KMS-11 (cell line): ENCODE results near the gene DELE1.
A peak's percentile ranks its signal among the peaks of the same experiment; 100 is the strongest.

Source experiments
- H2AFZ ChIP-seq: fragments of 200-600 bp; sonication (generic); 2 replicates; pipeline ENCODE4 v1.6.1; 2016; ENCODE audit warnings: antibody characterized with exemption, mixed run types, low read depth
- H3K27ac ChIP-seq: fragments of 200-600 bp; sonication (generic); 2 replicates; pipeline ENCODE4 v1.6.1; 2016; ENCODE audit warnings: mild to moderate bottlenecking, mixed run types
- H3K27me3 ChIP-seq: fragments of 200-600 bp; sonication (generic); 2 replicates; pipeline ENCODE4 v1.6.1; 2017; ENCODE audit warnings: mild to moderate bottlenecking, low read depth, mixed run types, moderate library complexity; ENCODE audit not compliant: insufficient read depth
- H3K36me3 ChIP-seq: fragments of 200-600 bp; sonication (generic); 2 replicates; pipeline ENCODE4 v1.6.1; 2017; ENCODE audit warnings: mild to moderate bottlenecking, mixed run types; ENCODE audit not compliant: insufficient read depth
- H3K4me1 ChIP-seq: fragments of 200-600 bp; sonication (generic); 2 replicates; pipeline ENCODE4 v1.6.1; 2016; ENCODE audit warnings: mild to moderate bottlenecking, low read depth, mixed run types; ENCODE audit not compliant: poor library complexity, severe bottlenecking
- H3K4me2 ChIP-seq: fragments of 200-600 bp; sonication (generic); 2 replicates; pipeline ENCODE4 v1.7.0; 2016; ENCODE audit warnings: mild to moderate bottlenecking, mixed run types
- H3K4me3 ChIP-seq: fragments of 200-600 bp; sonication (generic); IDR thresholded peaks from 2 replicates; pipeline ENCODE4 v1.6.1; 2017; ENCODE audit warnings: low read depth, low read length, mixed read lengths; ENCODE audit not compliant: insufficient read depth
- H3K79me2 ChIP-seq: fragments of 200-600 bp; sonication (generic); 2 replicates; pipeline ENCODE4 v1.6.1; 2016; ENCODE audit warnings: low read depth, mixed run types; ENCODE audit not compliant: insufficient read depth
- H3K9ac ChIP-seq: fragments of 200-600 bp; sonication (generic); 2 replicates; pipeline ENCODE4 v1.6.1; 2016; ENCODE audit warnings: mild to moderate bottlenecking, mixed run types
- H4K20me1 ChIP-seq: fragments of 200-600 bp; sonication (generic); 2 replicates; pipeline ENCODE4 v1.6.1; 2016; ENCODE audit warnings: mild to moderate bottlenecking, mixed run types; ENCODE audit not compliant: insufficient read depth
- CTCF ChIP-seq: fragments of 200-600 bp; sonication (generic); conservative IDR thresholded peaks from 2 replicates; pipeline ENCODE4 v1.6.1; 2017; ENCODE audit warnings: low read depth, mild to moderate bottlenecking, antibody characterized with exemption, low read length, moderate library complexity, mixed read lengths

DELE1 gene

DNA sequence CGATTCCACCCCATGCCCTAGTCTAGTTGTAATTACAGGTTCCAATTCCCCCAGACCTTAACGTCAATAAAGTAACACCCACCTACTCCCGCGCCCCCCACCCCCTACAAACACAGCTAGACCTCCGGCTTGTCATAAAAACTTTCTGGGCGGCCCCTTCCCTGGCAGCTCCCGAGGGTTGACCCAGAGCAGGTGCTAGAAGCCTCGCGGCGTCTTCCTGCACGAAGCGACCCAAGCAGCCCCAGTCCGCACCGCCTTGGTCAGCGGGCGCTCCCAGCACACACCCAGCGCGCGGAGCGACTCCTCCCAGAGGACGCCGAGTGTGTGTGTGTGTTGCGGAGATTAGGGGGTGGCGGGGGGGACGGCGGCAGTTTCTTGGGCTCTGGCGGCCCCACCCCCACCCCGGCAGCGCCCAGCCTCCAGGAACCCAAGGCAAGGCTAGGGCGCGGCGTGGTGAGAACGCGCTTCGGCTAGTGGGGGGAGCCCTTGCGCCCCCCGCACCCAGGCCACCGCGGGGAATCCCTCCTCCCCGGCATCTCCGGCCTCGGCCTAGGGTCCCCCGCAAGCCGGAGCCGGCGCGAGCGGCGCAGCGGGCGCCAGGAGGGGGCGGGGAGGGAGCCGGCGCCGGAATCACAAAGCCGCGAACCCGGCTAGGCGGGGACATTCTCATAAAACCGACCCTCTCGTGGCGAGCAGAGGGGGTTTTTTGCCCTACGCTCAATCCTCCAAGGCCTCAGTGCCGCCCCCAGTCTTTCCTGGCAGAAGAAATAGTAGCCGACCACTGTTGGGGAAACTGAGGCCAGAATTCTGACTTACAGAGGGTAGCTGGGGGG lies 47.7 kb upstream of the DELE1 start:
- no peak for TF ChIP-seq CTCF
- peaks cover 12% of the 10 kb centered on the region for H3K27me3 ChIP-seq
- H3K4me1 ChIP-seq, result peaks cover 19% of the 10 kb centered on the region
- H3K4me2 ChIP-seq, result no peak overlapping the region
- H2AFZ ChIP-seq, result no peak overlapping the region
- no peak overlapping the region for H3K9ac ChIP-seq
- no peak overlapping the region for H3K27ac ChIP-seq
- H3K79me2 ChIP-seq, result no peaks in the 10 kb centered on the region
- no peaks in the 10 kb centered on the region for H3K36me3 ChIP-seq
- H4K20me1 ChIP-seq, result no peaks in the 10 kb centered on the region
- H3K4me3 ChIP-seq, result no peak overlapping the region

- peaks cover 27% of the 10 kb centered on the region for H3K4me1 ChIP-seq
- H4K20me1 ChIP-seq, result no peaks in the 10 kb centered on the region
- H3K79me2 ChIP-seq, result no peaks in the 10 kb centered on the region
- no peaks in the 10 kb centered on the region for H3K36me3 ChIP-seq
- H2AFZ ChIP-seq, result no peak overlapping the region
- H3K9ac ChIP-seq, result no peak overlapping the region
- no peak overlapping the region for H3K4me3 ChIP-seq
- peak overlapping the region; percentile 84; the same call in 1 of the 2 replicates for H3K4me2 ChIP-seq
- no peak overlapping the region for H3K27ac ChIP-seq
- no peak for TF ChIP-seq CTCF
- H3K27me3 ChIP-seq, result peaks cover 12% of the 10 kb centered on the region
These were observed 46.9 kb upstream of the DELE1 start for GRCh38 chr5:141876628-141877355.

DNA sequence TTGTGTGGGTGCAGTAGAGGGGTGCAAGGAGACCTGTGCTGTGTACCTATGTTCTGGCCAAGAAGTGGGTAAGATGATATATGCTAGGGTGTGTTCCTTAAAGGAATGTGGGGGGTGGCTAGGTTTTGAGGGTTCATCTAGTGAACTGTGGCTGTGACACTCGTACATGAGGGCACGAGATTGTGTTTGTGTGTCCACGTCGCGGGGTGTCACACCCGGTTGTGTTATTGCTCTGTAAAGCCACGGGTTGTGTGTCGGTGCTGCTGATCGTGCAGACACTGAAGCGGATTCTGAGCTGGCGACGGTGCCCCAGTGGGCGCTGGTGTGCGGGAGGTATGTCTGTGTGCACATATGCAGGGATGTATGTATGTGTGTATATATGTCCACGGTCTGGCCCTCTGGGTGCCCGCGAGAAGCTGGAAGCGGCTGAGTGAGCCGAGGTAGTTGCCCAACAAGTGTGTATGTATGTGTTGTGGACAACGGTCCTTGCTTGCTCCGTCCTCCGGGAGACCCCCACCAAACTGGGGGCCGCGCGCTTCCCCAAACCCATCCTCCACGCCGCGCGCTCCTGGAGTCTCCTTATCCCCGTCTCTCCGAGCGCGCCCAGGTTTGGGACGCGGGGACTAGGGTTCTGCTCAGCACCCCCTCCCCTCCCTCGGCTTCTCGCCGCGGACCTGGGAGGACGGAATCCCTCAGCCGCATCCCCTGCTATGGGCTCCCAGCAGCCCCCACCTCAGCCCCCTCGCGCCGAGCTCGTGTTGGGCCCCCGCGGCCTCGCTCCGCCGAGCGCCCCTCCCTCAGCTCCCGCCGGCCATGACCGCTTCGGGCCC lies 46.1 kb upstream of the DELE1 start:
- Histone ChIP-seq H3K79me2 (no peaks in the 10 kb centered on the region), H3K36me3 (no peaks in the 10 kb centered on the region), H3K4me3 (no peak overlapping the region), H3K27me3 (peaks cover 12% of the 10 kb centered on the region), H4K20me1 (no peaks in the 10 kb centered on the region), H3K4me2 (peak overlapping the region; percentile 84; the same call in 1 of the 2 replicates), H2AFZ (peak overlapping the region; percentile 81), H3K9ac (peak overlapping the region; percentile 25; the same call in 1 of the 2 replicates), H3K27ac (no peak overlapping the region), H3K4me1 (peaks cover 35% of the 10 kb centered on the region)
- TF ChIP-seq CTCF, result no peak

DNA sequence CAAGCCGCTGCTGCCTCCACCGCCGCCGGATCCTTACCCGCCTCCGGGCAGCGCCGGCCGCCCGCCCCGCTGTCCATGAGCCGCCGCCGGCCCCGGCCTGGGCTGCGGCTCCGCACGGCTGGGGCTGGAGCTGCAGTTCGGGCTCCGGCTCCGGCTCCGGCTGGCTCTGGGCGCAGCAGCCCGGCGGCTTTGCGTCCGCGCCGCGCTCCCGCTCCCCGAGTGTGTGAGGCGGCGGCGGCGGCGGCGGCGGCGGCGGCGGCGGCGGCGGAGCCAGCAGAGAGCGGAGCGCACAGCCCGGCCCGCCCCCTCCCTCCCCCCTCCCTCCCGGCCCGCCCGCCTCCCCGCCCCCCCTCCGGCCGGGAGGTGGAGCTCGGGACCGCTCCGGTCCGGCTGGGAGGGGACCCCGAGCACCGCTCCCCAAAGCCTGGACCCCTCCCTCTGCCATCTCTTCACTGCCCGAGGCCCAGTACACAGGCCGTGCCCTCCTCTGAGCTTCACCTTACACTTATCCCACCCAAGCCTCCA lies 45.4 kb upstream of the DELE1 start, which contains the start of gene PCDH1:
TSS of gene PCDH1 (minus strand) at position 225 of the 525 bp plus-strand sequence. CDS start at position 77, 148 bp downstream.
- Histone ChIP-seq H4K20me1 (no peaks in the 10 kb centered on the region), H3K9ac (peak within 1 kb of the TSS; percentile 49)

More for the DNA sequence above, 45.4 kb upstream of the DELE1 start, which contains the start of gene PCDH1:
- Histone ChIP-seq H3K79me2 (no peaks in the 10 kb centered on the region), H3K27me3 (peaks cover 12% of the 10 kb centered on the region), H3K36me3 (no peaks in the 10 kb centered on the region), H3K4me3 (no peak within 1 kb of the TSS), H3K27ac (peak within 1 kb of the TSS; percentile 36), H3K4me1 (peaks cover 40% of the 10 kb centered on the region), H3K4me2 (peak within 1 kb of the TSS; percentile 100), H2AFZ (peak within 1 kb of the TSS; percentile 95)
- TF ChIP-seq CTCF, result no peak
